Fibroblast of lung (primary cell): ENCODE results near the gene OR1M1. TPM values are rescaled to one million over a fixed set of nuclear protein-coding genes. Genes with fewer than 3 reads are reported as not detected.

Experiments used
- DNase-seq, 2 donors: peaks; one replicate each; pipeline versions ENCODE4 v3.0.0 to v3.0.0-alpha.2; 2010; ENCODE audit warnings: low read depth in 2 of 2
- H2AFZ ChIP-seq: 2 replicates; pipeline ENCODE4 v1.5.1; 2012; ENCODE audit warnings: low read length, control low read depth, inconsistent platforms
- H3K27ac ChIP-seq: 2 replicates; pipeline ENCODE4 v1.5.1; 2011; ENCODE audit warnings: low read length, control low read depth; ENCODE audit not compliant: insufficient read depth
- H3K27me3 ChIP-seq: 2 replicates; pipeline ENCODE4 v1.5.1; 2011; ENCODE audit warnings: mild to moderate bottlenecking, low read length; ENCODE audit not compliant: control insufficient read depth, insufficient read depth
- H3K36me3 ChIP-seq: 2 replicates; pipeline ENCODE4 v1.5.1; 2011; ENCODE audit warnings: low read length; ENCODE audit not compliant: control insufficient read depth, insufficient read depth
- H3K4me1 ChIP-seq: 2 replicates; pipeline ENCODE4 v1.5.1; 2011; ENCODE audit warnings: low read length; ENCODE audit not compliant: control insufficient read depth, insufficient read depth; ENCODE audit errors: extremely low read depth
- H3K4me2 ChIP-seq: 2 replicates; pipeline ENCODE4 v1.5.1; 2011; ENCODE audit warnings: low read length, control low read depth; ENCODE audit not compliant: insufficient read depth; ENCODE audit errors: extremely low read depth
- H3K4me3 ChIP-seq, 4 experiments: fragments of 200-600 bp in 1 of 4; sonication (generic) in 1 of 4; replicated peaks in 1 of 4; 2 replicates each; pipeline ENCODE4 v1.5.1; 2011 to 2016; ENCODE audit warnings: low read length in 4 of 4, low read depth in 3 of 4, mild to moderate bottlenecking in 3 of 4, control low read depth in 2 of 4, inconsistent platforms in 1 of 4, mixed read lengths in 1 of 4; ENCODE audit not compliant: insufficient read depth in 1 of 4; ENCODE audit errors: control extremely low read depth in 1 of 4
- H3K79me2 ChIP-seq: 2 replicates; pipeline ENCODE4 v1.5.1; 2012; ENCODE audit warnings: mild to moderate bottlenecking, low read length, inconsistent platforms; ENCODE audit not compliant: control insufficient read depth, insufficient read depth
- H3K9ac ChIP-seq: 2 replicates; pipeline ENCODE4 v1.5.1; 2011; ENCODE audit warnings: mild to moderate bottlenecking, low read length, control low read depth; ENCODE audit not compliant: insufficient read depth
- H3K9me3 ChIP-seq: 2 replicates; pipeline ENCODE4 v1.5.1; 2012; ENCODE audit warnings: low read depth, low read length; ENCODE audit not compliant: control insufficient read depth, insufficient read depth
- H4K20me1 ChIP-seq: 2 replicates; pipeline ENCODE4 v1.5.1; 2011; ENCODE audit warnings: low read length; ENCODE audit not compliant: control insufficient read depth, insufficient read depth; ENCODE audit errors: extremely low read depth
- EZH2 ChIP-seq: IDR thresholded peaks from 2 replicates; pipeline ENCODE4 v1.5.1; 2012; ENCODE audit warnings: low read length, control low read depth, mild to moderate bottlenecking; ENCODE audit errors: missing control alignments
- polyA plus RNA-seq, 2 donors: library from polyadenylated mRNA; depleted of rRNA in 1 of 2; stranded (reverse) in 1 of 2; unstranded in 1 of 2; fragments of >200 nt; gene quantifications; 2 replicates each; pipeline ENCODE4 v1.2.1, GENCODE V29; 2011 to 2012; ENCODE audit warnings: missing spikeins in 1 of 2
- total RNA-seq: library from RNA; depleted of rRNA; stranded (reverse); fragments of >200 nt; gene quantifications from 2 replicates; pipeline ENCODE4 v1.2.1, GENCODE V29; 2014
- TF ChIP-seq, protein P1 (sequence below), 2 donors: IDR thresholded peaks in 1 of 2; conservative IDR thresholded peaks in 1 of 2; 1 replicate in 1 of 2; 2 replicates in 1 of 2; pipeline ENCODE4 v1.5.1; 2011 to 2012; ENCODE audit warnings: low read length in 2 of 2, control low read depth in 1 of 2, inconsistent platforms in 1 of 2, low read depth in 1 of 2, mild to moderate bottlenecking in 1 of 2

OR1M1 gene
- total and polyA plus RNA-seq, 2 donors (not counting 1 experiment from before 2014, with no cell fraction given) = not detected

DNA sequence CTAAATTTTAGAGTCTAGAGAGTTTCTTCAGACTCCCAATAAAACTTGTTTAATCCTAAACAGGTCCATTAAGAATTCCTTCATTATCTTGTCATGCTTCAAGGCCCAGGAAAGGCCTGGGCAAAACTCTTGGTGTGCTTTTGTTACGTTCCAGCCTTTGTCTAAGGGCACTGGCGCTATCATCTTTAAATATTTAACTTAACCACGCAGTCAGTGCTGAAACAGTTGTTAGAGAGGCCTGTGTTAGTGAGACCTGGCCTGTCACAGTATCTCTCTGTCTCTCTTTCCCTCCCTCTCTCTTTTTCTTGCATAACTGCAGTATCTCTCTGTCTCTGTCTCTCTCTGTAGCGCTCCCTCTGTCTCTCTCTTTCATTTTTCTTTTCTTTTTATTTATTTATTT, 8.2 kb upstream of the OR1M1 start:
- H2AFZ ChIP-seq = no peak overlapping the region
- no peaks in the 10 kb centered on the region for H3K9me3 ChIP-seq
- H3K27me3 ChIP-seq = no peaks in the 10 kb centered on the region
- TF ChIP-seq, protein P1, sequence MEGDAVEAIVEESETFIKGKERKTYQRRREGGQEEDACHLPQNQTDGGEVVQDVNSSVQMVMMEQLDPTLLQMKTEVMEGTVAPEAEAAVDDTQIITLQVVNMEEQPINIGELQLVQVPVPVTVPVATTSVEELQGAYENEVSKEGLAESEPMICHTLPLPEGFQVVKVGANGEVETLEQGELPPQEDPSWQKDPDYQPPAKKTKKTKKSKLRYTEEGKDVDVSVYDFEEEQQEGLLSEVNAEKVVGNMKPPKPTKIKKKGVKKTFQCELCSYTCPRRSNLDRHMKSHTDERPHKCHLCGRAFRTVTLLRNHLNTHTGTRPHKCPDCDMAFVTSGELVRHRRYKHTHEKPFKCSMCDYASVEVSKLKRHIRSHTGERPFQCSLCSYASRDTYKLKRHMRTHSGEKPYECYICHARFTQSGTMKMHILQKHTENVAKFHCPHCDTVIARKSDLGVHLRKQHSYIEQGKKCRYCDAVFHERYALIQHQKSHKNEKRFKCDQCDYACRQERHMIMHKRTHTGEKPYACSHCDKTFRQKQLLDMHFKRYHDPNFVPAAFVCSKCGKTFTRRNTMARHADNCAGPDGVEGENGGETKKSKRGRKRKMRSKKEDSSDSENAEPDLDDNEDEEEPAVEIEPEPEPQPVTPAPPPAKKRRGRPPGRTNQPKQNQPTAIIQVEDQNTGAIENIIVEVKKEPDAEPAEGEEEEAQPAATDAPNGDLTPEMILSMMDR (conservative IDR thresholded peaks at IDR 0.05 in 1 of 2, IDR thresholded peaks at IDR 0.05 in 1 of 2; ENCODE audit: low read depth in 1 of 2, low read length in 2 of 2) = no peak
- TF ChIP-seq EZH2 = no peak
- no peak overlapping the region for H3K9ac ChIP-seq
- H3K4me3 ChIP-seq = no peak overlapping the region
- no peaks in the 10 kb centered on the region for H4K20me1 ChIP-seq
- DNase-seq = no peak
- H3K27ac ChIP-seq = no peak overlapping the region
- H3K4me1 ChIP-seq = no peaks in the 10 kb centered on the region
- H3K79me2 ChIP-seq = no peaks in the 10 kb centered on the region
- H3K4me2 ChIP-seq = no peak overlapping the region
- no peaks in the 10 kb centered on the region for H3K36me3 ChIP-seq

DNA sequence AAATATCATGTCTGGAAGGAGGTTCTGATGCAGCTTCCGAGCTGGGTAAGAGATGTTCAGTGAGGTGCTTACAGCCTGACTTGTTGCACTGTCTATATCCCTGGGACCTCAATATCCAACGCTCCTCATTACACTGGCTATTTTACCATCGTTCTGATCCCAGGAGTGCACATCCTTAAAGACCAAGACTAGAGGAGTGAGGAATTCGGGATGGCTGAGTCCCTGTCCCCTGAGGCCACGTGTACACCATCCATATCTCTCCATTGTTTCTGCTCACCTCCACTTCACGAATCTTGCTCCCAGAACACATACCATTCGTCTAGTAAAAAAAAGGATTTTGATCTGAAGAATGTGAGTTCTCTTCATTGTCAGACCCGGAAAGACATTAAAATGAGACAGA, 20.5 kb downstream of the OR1M1 start, which contains the start of gene OR7G2:
Gene OR7G2 (minus strand): TSS at position 101 of the 400 bp plus-strand sequence. CDS start 4,232 bp downstream, outside the sequence.
- TF ChIP-seq, protein P1 (conservative IDR thresholded peaks at IDR 0.05 in 1 of 2, IDR thresholded peaks at IDR 0.05 in 1 of 2; ENCODE audit: low read depth in 1 of 2, low read length in 2 of 2) = no peak
- no peak for TF ChIP-seq EZH2
- H3K79me2 ChIP-seq = no peaks in the 10 kb centered on the region
- no peak within 1 kb of the TSS for H3K4me2 ChIP-seq
- H3K4me1 ChIP-seq = no peaks in the 10 kb centered on the region
- H4K20me1 ChIP-seq = no peaks in the 10 kb centered on the region
- H3K27me3 ChIP-seq = no peaks in the 10 kb centered on the region
- no peak within 1 kb of the TSS for H2AFZ ChIP-seq
- H3K36me3 ChIP-seq = no peaks in the 10 kb centered on the region
- no peak within 1 kb of the TSS for H3K27ac ChIP-seq
- no peaks in the 10 kb centered on the region for H3K9me3 ChIP-seq
- no peak within 1 kb of the TSS for H3K4me3 ChIP-seq
- H3K9ac ChIP-seq = no peak within 1 kb of the TSS
- DNase-seq = no peak

DNA sequence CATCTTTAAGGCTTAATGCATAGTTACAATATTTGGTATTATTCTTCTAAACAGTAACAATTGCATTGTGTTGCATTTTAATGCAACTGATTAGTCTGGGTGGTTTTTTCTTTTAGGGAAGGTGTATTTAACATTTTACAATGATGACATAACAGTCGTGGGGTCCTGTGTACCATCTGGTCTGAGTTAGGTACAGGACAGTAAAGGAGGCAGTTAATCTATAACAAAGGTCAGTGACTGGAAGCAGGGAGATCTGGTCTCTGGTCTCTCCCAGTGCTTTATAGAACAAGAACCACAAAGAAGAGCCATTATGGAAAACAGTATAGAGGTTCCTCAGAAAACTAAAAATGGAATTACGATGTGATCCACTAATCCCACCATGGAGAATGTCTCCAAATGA, 23.1 kb downstream of the OR1M1 start:
- Histone ChIP-seq H3K4me3 (no peak overlapping the region), H2AFZ (no peak overlapping the region), H4K20me1 (no peaks in the 10 kb centered on the region), H3K27ac (no peak overlapping the region), H3K36me3 (no peaks in the 10 kb centered on the region), H3K4me2 (no peak overlapping the region), H3K4me1 (no peaks in the 10 kb centered on the region), H3K9me3 (no peaks in the 10 kb centered on the region), H3K79me2 (no peaks in the 10 kb centered on the region), H3K27me3 (no peaks in the 10 kb centered on the region), H3K9ac (no peak overlapping the region)
- no peak for TF ChIP-seq EZH2
- TF ChIP-seq, protein P1 (conservative IDR thresholded peaks at IDR 0.05 in 1 of 2, IDR thresholded peaks at IDR 0.05 in 1 of 2; ENCODE audit: low read depth in 1 of 2, low read length in 2 of 2) = no peak
- no peak for DNase-seq
